ENCODE measurements around the gene MAD2L1. TPM values are rescaled to one million over a fixed set of nuclear protein-coding genes. Genes with fewer than 3 reads are reported as not detected.

The MAD2L1 gene
- total and polyA plus RNA-seq, 2 of the 13 experiments (the other 11 are each of a cell fraction or from before 2014, with no cell fraction given): 40.6 to 109 TPM

- H3K4me2 ChIP-seq (ENCODE audit: low read depth, low read length): no peak overlapping the region
- no peaks in the 10 kb centered on the region for H4K20me1 ChIP-seq (ENCODE audit: insufficient read depth, low read length)
- intact Hi-C loops (cut with micrococcal nuclease; ENCODE audit: unreplicated experiment): no loop called here
- ATAC-seq (no peak; the same call in 1 of the 3 replicates), FAIRE-seq (no peak), DNase-seq (ENCODE audit: low spot score) (no peak)
- no peak overlapping the region for H3K27ac ChIP-seq (ENCODE audit: extremely low read length, insufficient read depth, low read length)
- H3K27me3 ChIP-seq (ENCODE audit: control insufficient read depth in 1 of 2, insufficient read depth in 2 of 2, low read length in 2 of 2): no peaks in the 10 kb centered on the region
- no peak overlapping the region for H3K4me3 ChIP-seq (replicated peaks in 1 of 3; ENCODE audit: insufficient read depth in 1 of 3, low read depth in 2 of 3, low read length in 3 of 3)
- CTCF ChIA-PET (ENCODE audit: low intra/inter-chr PET ratio, low total read pairs): no interaction called here
- H3K9me3 ChIP-seq (ENCODE audit: low read length): no peaks in the 10 kb centered on the region
- peaks cover 5% of the 10 kb centered on the region for H3K79me2 ChIP-seq (ENCODE audit: insufficient read depth, low read length)
- no peak overlapping the region for H3K9ac ChIP-seq (ENCODE audit: insufficient read depth, low read depth, low read length)
- peaks cover 0 to 7% of the 10 kb centered on the region in 2 experiments; a peak in 3 of 5 replicates for H3K36me3 ChIP-seq (replicated peaks in 1 of 2; ENCODE audit: control insufficient read depth in 1 of 2, insufficient read depth in 2 of 2, low read length in 2 of 2)
- H3K4me1 ChIP-seq (ENCODE audit: insufficient read depth, low read length): peaks cover 6% of the 10 kb centered on the region
- TF ChIP-seq FLYWCH1 (CRISPR knock-in tag; IDR thresholded peaks at IDR 0.05): no peak
- BruUV-seq (replicated peaks): no TSS peak
- in situ Hi-C loops (cut with HindIII; ENCODE audit: extremely low pct_ligation_motif_present, low pct_unique_long_range_greater_than_20kb): loop anchor here (10.0 kb wide), 3 partner anchors 433 to 1073 kb away; partner anchors contain the start of gene PDE5A
- POLR2A ChIA-PET: no interaction called here
- H2AFZ ChIP-seq (ENCODE audit: low read length): no peak overlapping the region
Observed at GRCh38 chr4:120057416-120057815, 9.2 kb downstream of the MAD2L1 start.

GRCh38 chr4:120056246-120056645, 10.4 kb downstream of the MAD2L1 start:
- intact Hi-C loops (cut with micrococcal nuclease; ENCODE audit: unreplicated experiment) (no loop called here), in situ Hi-C loops (cut with HindIII; ENCODE audit: extremely low pct_ligation_motif_present, low pct_unique_long_range_greater_than_20kb) (loop anchor here (10.0 kb wide), 3 partner anchors 431 to 1071 kb away; partner anchors contain the start of gene PDE5A)
- TF ChIP-seq NCOA2 (CRISPR knock-in tag; IDR thresholded peaks at IDR 0.05) (no peak), BATF2 (CRISPR knock-in tag; IDR thresholded peaks at IDR 0.05) (no peak), TOPORS (CRISPR knock-in tag; IDR thresholded peaks at IDR 0.05) (no peak)
- Histone ChIP-seq H3K4me1 (ENCODE audit: insufficient read depth, low read length) (no peaks in the 10 kb centered on the region), H3K9ac (ENCODE audit: insufficient read depth, low read depth, low read length) (no peak overlapping the region), H3K4me2 (ENCODE audit: low read depth, low read length) (no peak overlapping the region), H3K4me3 (replicated peaks in 1 of 3; ENCODE audit: insufficient read depth in 1 of 3, low read depth in 2 of 3, low read length in 3 of 3) (no peak overlapping the region), H3K27me3 (ENCODE audit: control insufficient read depth in 1 of 2, insufficient read depth in 2 of 2, low read length in 2 of 2) (no peaks in the 10 kb centered on the region), H4K20me1 (ENCODE audit: insufficient read depth, low read length) (no peaks in the 10 kb centered on the region), H3K36me3 (replicated peaks in 1 of 2; ENCODE audit: control insufficient read depth in 1 of 2, insufficient read depth in 2 of 2, low read length in 2 of 2) (peaks cover 0 to 7% of the 10 kb centered on the region in 2 experiments; a peak in 2 of 5 replicates), H3K79me2 (ENCODE audit: insufficient read depth, low read length) (no peaks in the 10 kb centered on the region), H2AFZ (ENCODE audit: low read length) (no peak overlapping the region), H3K27ac (ENCODE audit: extremely low read length, insufficient read depth, low read length) (no peak overlapping the region), H3K9me3 (ENCODE audit: low read length) (no peaks in the 10 kb centered on the region)
- FAIRE-seq (no peak), ATAC-seq (no peak), DNase-seq (ENCODE audit: low spot score) (no peak)
- BruUV-seq (replicated peaks): no TSS peak
- ChIA-PET CTCF (ENCODE audit: low intra/inter-chr PET ratio, low total read pairs) (no interaction called here), POLR2A (no interaction called here)
